NCI-H345 treated with DMSO at 0.1 percent for 48 hours (cell line): ENCODE data around the gene IMPG1.
"Not testable (repeated sequence)": the region's sequence is repeated elsewhere in the genome, so short reads cannot be mapped to it uniquely, and the experiment has no call there.

Experiments used
- DNase-seq: peaks from one replicate; lab custom pipeline; 2025; ENCODE audit not compliant: unreplicated experiment; lab: John Stamatoyannopoulos, UW

The IMPG1 gene

DNA sequence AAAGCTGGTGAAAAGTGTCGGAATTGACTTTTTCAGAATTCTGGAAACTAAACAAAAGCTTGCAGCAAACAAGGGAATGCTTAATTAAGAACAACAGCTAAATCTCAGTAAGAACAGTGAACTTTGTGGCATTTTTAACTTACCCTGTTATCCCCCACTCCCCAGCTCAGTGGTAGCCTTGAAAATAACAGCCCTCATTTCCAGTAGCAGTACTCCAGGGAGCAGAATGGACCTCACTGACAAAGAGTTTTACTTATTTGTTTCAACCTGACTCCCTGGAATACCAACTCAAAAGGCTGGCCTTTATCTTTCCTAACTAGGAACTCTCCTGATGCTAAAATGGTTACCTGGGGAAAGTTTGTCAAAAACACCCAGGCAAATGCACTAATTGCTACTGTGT is 108.9 kb downstream of the IMPG1 start:
- DNase-seq, result no peak

DNA sequence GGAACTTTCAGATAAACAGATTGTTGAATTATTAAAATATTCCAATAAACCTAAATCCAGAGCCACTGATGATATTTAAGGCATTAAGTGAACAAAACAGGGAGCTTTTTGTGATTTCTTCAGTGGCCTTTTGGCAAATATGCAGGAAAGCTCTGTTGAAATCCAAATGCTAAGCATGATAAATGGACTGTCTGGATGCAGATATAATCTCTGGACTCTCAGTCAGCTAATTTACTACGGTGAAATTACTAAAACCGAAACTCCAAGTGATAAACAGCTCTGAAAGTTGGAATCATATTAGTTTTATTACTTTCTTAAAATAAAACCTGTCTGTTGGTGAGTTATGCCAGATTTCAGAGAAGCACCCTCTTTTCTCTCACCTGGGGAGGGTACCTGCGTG is 120.3 kb downstream of the IMPG1 start:
- DNase-seq, result no peak

DNA sequence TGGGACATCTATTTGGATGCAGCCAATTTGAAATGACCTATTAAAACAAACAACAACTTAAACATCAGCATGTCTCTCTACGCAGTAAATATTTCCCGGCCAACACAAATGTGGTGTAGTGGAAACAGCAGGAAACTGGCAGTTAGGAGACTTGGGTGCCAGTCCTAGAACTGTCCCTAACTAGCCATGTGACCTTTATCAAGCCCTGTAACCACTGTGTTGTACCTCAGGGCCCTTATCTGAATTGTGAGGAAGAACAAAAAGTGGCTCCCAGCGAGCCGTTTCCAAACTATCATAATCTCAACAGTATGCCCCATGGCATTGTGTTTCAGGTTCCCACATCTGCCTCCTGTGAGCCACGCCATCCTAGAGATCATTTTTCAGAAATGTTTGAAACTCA is 124.5 kb downstream of the IMPG1 start:
- DNase-seq, result no peak

DNA sequence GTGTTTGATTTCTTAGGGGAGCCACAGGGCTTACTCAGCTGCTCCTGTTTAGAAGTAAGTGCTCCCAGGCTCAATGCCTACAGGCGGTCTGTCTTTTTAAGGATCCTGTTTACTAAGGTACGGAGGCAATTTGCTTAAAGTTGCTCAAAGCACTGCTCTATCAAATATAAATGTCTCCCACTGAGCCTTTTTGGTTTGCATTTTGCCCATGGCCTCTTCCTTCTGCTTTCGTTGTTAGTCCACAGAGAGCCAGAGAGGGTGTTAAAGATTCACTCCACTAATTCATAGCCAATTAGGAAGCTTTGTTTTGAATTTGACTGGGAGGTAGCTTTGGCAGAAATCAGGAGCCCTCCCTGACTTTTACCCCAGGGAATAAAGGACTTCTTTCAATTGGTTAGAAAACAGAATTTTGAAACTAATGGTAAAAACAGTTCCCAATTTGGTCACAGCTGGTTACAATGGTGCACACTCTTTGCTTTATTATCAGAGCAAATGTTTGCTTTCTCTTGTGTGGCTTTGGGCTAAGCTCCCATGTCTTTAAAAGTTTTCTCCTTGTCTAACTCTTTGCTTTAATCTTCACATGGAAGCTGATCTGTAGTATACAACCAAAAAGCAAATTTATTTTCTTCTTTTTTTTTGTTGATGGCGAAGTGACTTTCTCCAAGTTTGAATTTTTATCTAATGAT is 126.2 kb downstream of the IMPG1 start:
- no peak for DNase-seq

DNA sequence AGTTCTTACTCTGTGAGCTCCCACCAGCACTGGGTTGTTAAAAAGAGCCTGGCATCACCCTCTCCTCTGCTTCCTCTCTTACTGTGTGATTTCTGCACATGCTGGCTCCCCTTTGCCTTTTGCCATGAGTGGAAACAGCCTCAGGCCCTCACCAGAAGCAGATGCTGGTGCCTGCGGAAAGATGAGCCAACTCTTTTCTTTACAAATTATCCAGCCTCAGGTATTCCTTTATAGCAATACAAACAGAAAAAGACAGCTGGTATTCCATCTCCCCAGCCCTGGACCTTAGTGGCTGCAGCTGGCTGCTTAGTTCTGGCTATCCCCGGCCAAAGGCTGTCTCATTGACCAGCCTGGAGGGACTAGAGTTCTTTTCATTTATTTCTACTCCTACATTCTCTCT is 129.1 kb downstream of the IMPG1 start:
- DNase-seq, result no peak

DNA sequence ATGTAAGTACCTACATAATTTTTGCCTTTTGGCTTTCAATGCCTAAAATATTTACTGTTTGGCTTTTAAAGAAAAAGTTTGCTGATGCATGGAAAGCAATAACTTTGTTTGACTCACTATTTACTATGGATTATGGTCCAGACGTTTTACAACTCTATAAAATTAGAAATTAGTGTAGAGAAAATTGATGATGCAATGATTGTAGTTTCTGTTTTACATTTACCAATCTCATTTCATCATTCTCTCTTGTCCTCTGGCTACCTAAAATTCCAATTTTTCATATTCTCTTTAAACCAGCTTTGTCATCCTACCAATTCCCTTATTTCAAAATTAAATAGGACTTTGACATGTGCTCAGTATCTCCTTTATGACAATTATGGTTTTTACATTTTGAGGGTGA is 131.0 kb downstream of the IMPG1 start:
- no peak for DNase-seq

DNA sequence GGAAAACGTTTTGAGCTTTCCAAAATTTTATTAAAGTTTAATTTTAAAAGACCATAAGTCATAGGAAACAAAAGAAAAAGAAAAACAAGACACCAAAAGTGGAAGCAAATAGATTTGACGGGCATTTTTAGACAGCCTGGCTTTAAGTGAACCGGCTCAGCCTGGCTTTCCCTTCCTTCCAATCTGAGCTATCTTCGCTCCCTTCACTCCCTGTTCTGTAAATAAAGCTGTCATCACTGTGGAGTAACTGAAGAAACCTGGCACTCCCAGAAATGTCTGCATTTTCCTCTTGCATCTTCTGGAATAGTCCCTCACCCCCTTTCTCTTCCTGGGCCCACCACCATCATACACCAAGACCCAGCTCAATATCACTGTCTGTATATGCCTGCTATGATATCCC is 131.9 kb downstream of the IMPG1 start:
- DNase-seq, result no peak

DNA sequence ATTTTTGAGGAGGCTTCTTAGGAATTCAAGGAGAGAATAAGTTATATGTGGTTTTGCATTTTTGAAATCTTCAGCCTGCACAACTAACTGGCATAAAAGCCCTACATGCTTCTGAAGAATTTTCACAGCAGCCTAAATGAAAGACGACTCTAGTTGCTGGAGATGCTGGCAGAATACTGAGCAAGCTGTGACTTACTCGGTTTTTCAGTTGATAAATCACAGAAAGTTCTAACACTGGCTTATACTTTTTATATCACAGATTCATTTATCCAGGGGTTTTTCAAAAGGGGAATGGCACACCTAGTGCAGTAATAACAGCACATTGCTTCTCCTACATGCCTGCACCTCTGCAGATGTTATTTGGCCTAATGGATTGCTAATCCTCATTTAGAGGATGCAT is 134.6 kb downstream of the IMPG1 start:
- no peak for DNase-seq

DNA sequence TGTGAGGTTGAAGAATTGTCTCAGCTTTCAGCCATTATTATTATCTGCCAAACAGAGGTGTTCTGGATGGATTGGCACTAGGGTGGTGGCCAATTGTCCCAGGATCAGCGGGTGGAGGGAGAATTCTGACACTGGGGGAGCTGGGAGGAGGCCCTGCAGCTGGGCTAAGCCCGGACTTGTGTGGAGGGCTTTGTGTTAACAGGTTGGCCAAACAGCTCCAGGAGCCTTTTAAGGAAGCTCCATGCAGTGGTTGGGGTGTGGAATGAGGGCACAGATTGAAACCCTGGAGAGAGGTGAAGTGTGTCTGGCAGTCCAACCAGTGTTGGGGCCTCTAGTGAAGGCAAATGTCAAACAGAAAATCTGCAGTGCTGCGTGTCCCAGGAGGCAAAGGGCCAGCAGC is 135.8 kb downstream of the IMPG1 start:
- no peak for DNase-seq

DNA sequence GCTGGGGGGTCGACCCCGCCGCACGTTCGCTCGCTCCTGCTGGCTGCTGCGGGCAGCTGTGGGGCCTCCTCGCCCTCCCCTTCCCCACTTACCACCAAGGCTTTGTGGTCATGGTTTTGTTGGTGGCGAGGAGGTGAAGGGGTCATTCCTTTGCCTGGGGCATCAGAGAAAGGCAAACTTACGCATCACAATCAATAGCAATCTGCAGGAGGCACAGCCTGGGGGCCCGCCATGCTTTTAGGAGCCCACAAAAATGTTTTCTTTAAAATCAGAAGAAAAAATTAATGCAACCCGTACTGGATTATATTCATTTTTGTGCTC is 137.0 kb downstream of the IMPG1 start:
- no peak for DNase-seq

DNA sequence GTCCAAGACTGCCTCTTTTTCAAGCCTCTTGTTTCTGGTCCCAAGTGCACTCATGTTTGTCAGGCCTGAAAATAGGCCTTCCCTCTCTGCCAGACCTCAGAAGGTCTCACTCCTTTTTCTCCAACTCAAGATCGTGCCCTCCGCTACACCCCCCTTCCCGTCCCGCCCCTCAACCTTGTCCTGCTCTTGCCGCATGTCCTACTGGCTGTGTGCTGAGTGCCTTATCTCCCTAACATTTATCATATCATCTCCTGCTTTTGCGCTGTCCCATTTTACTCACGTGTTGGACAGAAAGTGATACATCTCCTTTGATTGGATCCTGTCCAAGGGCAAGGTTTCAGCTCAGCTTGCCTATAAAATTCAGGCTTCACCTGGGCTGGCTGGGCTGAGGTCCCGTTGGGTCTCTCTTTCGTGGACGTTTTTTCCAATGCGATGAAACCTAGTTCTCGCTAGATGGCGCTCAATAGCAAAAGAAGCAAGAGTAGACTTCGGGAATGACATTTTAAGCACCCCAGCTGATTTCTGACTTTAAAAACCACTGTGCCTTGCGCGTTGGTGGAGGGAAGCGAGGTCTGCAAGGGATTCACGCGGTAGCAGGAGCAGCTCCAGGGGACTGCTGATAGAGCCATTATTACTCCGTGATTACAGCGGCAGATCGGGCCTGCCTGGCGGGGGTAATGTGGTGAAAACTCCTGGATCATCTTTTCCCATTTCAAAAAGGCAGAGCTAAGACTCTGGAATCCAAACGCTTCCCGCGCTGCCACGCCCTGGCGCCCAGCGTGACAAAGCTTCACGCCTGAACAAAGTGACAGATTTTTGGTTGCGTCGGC is 137.6 kb downstream of the IMPG1 start:
- DNase-seq, result peak; percentile 83

DNA sequence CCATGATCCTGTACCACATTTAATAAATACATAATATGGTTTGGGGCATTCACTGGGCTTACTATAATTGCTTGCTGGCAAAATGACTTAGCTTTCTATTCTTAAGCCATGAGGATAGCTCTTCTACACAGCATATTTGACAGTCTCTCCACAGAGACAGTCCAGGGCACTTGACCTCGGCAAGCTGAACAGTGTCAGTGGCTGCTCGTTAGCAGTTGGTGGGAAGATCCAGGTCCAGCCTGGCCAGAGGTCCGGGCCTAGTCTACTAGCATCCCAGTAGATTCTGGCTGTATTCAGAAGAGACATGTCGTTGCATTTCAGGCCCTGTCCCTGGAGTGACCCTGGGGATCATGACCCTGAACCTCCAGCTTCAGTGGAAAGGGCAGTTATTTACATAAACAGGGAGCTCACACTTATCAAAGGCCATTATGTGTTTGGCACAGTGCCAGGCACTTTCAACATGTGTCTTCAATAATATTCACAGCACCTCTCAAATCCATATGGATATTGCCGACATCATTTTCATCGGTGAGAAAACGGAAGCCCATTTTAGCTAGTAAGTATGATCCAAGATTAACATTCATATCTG is 139.0 kb downstream of the IMPG1 start:
- no peak for DNase-seq

DNA sequence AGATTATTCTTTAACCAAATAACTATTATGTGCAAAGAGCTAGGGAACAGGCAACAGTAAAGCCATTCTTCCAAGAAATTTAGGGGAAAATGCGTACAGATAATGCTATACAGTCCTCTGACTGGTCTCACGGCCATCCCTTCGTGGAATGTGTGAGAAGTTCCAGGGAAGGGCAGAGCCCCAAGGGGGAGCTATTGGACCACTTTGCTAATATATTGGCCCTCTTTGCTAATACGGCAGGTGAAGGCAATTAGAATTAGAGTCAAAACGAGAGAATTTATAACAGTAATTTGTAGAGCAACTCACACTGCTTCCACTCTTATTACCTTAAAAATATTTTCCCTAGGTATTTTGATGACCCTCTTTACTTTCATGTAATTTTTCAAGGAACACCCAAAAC is 140.4 kb downstream of the IMPG1 start:
- peak; percentile 36 for DNase-seq

DNA sequence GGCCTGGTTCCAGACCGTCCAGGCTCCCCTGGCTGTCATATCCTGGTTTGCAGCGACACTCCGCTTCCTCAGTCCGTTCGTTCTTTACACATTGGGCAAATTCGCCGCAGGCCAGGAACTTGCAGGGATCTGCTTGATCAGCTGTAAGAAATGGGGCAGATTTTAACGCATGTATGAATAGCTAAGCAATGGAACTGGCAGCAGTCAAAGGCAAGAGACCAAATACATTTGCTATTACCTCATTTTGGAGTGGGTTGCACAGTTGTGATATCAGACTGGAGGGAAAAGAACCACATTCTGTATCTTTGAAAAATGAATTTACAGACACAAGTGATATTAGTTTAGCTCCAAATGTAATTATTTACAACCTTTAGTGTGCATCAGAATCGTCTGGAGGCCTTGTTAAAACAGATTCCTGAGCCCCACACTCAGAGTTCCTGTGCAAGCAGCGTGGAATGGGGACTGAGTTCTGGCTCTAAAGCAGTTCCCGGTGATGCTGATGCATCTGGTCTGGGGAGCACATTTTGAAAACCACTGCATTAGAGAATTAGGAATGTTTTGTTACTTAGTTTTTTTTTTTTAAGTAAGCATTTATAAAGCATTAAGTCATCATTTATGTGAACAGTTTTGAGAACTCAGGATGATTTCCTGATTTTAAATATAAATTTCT is 141.3 kb downstream of the IMPG1 start:
- DNase-seq, result no peak

DNA sequence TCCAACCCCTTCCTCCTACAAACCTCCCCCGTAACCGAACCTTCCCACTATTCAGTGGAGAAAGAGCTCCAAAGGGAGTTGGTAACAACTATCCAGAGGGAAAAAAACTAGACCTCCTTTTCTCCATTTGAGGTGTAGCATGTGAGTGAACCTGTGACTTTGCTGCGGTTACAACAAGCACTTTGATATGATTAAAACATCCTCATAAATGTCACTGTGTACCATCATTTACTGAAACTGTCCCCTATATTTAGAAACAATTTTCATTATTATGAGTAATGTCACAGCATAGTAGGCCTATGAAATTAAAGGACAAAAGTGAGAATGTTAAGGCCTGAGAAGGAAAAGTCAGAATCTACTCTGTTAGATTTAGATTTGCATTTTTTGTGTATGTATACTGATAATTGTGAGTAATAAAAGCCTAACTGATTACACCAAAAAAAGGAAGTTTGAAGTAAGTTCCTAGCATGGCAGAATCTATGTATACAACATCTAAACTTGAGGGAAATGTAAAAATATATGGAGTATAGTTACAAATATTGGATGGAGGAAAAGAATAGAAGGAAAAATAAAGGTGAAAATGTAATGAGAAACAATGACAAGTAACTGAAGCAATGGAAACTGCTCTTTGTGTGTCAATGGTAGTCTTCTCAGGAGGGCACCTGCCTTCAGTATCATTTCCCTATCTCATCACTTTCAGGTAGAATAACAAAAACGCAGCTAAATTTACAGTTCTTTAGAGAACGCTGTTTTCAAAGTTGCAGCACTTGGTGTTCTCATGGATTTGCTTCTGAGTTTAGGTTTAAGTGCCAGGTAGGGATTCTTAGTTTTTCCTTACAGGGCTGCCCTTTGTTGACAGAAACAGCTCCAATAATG is 145.9 kb downstream of the IMPG1 start:
- no peak for DNase-seq

DNA sequence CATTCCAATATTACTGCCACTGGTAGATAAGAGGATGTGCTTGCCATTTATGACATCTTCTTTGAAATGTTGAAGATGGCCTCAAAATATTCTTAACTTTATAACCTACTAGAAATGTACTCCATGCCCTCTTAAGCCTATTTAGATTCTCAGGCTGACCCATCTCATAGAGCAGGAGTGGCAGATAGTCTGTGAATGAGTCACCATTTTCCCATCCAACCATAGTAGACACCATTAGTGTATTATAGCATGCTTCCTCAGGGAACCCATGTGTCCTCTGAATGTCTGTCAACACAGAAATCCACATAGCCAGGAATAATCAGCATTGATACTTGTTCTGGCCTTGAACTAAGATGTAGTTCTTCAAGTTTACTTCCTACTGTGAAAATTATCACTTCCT is 150.2 kb downstream of the IMPG1 start:
- no peak for DNase-seq

DNA sequence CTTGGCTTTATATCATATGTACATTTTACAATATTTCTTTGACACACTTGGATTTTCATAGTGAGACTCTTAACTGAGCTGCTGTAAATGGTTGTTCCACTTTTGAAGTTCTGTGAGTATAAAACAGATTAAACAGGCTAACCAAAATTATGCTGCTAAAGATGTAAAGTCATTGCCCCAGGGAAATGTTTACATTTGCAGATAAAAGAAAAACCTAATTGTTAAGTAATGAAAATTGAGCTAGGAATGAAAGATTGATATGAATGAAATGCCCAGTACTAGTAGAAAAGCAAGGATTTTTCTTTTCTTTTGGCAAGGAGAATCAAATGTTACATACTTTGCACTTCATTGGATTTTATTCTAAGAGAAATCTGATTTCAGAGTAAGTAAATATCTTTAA is 159.4 kb downstream of the IMPG1 start:
- no peak for DNase-seq

DNA sequence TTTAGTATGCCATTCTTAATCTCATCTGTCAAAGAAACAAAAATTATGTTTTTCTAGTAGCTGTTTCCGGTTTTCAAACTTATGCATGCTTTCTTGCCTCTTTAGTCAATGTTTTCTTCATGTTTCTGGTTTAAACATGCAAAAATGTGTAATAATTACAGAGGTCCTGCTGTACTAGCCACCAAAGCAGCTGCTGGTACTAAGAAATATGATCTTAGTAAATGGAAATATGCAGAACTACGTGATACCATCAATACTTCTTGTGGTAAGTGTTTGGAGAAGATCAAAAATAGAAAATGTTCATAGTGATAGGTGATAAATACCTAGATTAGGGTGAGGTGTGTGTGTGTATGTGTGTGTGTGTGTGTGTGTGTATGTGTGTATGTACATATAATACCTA is 165.0 kb downstream of the IMPG1 start:
- no peak for DNase-seq

DNA sequence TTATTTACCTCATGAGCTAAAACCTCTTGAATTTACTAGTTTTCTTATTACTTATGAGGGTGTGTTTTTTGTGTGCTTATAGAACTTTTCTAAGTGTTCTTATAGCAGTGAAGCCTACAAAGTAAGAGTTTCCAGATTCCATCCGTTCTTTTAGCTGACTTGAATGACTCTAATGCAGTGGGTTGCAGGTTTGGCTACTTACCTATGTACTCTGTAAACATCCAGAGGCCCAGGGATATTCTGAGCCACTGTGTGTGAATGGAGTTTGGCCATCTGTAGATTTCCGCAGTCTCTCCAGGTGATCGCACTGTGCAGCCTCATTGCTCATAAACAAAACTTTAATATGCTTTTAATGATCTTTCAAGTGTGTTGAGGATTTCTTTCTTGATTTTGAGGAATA is 165.6 kb downstream of the IMPG1 start:
- DNase-seq, result no peak

DNA sequence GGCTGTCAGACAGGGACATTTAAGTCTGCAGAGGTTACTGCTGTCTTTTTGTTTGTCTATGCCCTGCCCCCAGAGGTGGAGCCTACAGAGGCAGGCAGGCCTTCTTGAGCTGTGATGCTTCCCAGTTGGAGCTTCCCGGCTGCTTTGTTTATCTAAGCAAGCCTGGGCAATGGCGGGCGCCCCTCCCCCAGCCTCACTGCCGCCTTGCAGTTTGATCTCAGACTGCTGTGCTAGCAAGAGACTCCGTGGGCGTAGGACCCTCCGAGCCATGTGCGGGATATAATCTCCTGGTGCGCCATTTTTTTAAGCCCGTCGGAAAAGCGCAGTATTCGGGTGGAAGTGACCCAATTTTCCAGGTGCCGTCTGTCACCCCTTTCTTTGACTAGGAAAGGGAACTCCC is 167.3 kb downstream of the IMPG1 start:
- not testable (repeated sequence) for DNase-seq

DNA sequence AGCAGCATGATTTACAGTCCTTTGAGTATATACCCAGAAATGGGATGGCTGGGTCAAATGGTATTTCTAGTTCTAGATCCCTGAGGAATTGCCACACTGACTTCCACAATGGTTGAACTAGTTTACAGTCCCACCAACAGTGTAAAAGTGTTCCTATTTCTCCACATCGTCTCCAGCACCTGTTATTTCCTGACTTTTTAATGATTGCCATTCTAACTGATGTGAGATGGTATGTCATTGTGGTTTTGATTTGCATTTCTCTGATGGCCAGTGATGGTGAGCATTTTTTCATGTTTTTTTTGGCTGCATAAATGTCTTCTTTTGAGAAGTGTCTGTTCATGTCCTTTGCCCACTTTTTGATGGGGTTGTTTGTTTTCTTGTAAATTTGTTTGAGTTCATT is 172.2 kb downstream of the IMPG1 start:
- not testable (repeated sequence) for DNase-seq
